Breast epithelium (tissue), 3 donors: ENCODE data around the gene NRGN.

Experiments
- CTCF ChIP-seq, 3 donors: fragments of 450-650 bp; IDR thresholded peaks; one replicate each; pipeline ENCODE4 v1.5.1; 2016 to 2017; ENCODE audit warnings: antibody characterized with exemption in 3 of 3, mild to moderate bottlenecking in 3 of 3, moderate library complexity in 3 of 3
- POLR2A ChIP-seq: fragments of 450-650 bp; IDR thresholded peaks from one replicate; pipeline ENCODE4 v1.6.1; 2016; ENCODE audit warnings: antibody characterized with exemption, mild to moderate bottlenecking, moderate library complexity

GRCh38 chr11:124739479-124740276, at the start of gene NRGN:
- TF ChIP-seq CTCF (IDR thresholded peaks at IDR 0.05) (no peak), POLR2A (no peak)
